ENCODE data around the gene FAM184B. TPM values are rescaled to one million over a fixed set of nuclear protein-coding genes. Genes with fewer than 3 reads are reported as not detected.

FAM184B gene
- total RNA-seq, 1 experiment from 2014 or later = 0.09 TPM

DNA sequence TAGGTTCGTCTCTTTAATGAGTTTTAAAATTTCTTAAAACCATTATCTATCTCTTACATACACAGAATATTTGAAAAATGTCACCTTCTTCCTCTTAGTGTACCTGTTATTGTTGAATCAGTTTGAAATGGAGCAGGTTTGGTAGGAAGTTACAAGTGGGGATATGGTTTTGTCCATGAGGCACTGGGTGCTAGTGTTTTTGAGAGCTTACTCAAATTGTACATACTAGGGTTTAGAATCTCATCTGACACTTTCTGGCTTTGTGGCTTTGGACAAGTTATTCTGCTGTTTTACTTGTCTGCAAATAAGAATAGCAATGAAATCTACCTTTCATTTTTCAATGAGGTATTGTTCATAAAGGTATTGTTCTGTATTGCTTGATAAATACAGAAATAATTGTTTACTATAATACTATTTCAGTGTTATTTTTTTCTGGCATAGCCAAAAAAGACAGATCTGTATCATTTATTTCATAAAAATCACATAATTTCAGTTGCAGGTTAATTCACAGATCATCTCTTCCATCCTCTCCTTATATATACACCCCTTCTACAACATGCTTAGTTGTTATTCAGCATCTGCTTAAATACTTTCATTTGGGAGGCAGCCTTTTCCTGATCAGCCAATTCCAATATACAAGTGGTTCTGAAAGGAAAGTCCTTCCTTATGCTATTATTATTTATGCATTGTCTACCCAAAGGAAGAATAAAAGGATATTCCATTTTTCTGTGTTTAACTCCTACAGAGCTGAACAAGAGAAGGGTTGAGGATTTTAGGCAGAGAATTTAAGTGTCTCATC, 42.6 kb upstream of the FAM184B start:
- Histone ChIP-seq H3K27ac (ENCODE audit: insufficient read length, low read depth, low read length) (no peak overlapping the region), H3K4me1 (ENCODE audit: insufficient read depth, low read length) (no peaks in the 10 kb centered on the region), H4K8ac (replicated peaks; ENCODE audit: insufficient read length, low read depth, low read length) (no peak overlapping the region), H3T11ph (ENCODE audit: low read length) (no peak overlapping the region), H3K23me2 (ENCODE audit: insufficient read length, low read depth, low read length, poor library complexity, severe bottlenecking) (no peaks in the 10 kb centered on the region), H3K56ac (ENCODE audit: insufficient read length, low read depth, low read length) (no peak overlapping the region), H3K4me2 (ENCODE audit: insufficient read depth, insufficient read length, low read length) (no peak overlapping the region), H2AK5ac (ENCODE audit: insufficient read length, low read length) (no peak overlapping the region), H2BK5ac (ENCODE audit: insufficient read length, low read length) (no peak overlapping the region), H3K23ac (ENCODE audit: insufficient read length, low read depth, low read length) (no peak overlapping the region), H3K4ac (ENCODE audit: low read depth, low read length) (no peak overlapping the region), H2BK15ac (ENCODE audit: low read depth, low read length) (no peak overlapping the region), H2AFZ (ENCODE audit: low read length) (no peak overlapping the region), H3K14ac (ENCODE audit: insufficient read depth, low read length) (no peak overlapping the region), H2BK120ac (ENCODE audit: low read depth, low read length, poor library complexity, severe bottlenecking) (no peak overlapping the region), H4K5ac (ENCODE audit: insufficient read length, low read depth, low read length) (no peak overlapping the region), H3K9me3 (ENCODE audit: control insufficient read depth, low read depth, low read length) (no peaks in the 10 kb centered on the region), H2BK20ac (ENCODE audit: low read depth, low read length, poor library complexity, severe bottlenecking) (no peak overlapping the region), H4K91ac (ENCODE audit: insufficient read length, low read depth, low read length) (no peak overlapping the region), H3K27me3 (ENCODE audit: insufficient read depth, low read length) (no peaks in the 10 kb centered on the region), H4K20me1 (ENCODE audit: control insufficient read depth, insufficient read depth, insufficient read length) (no peaks in the 10 kb centered on the region), H3K18ac (ENCODE audit: insufficient read length, low read depth, low read length) (no peak overlapping the region), H3K79me1 (ENCODE audit: insufficient read depth, low read depth, low read length, poor library complexity, severe bottlenecking) (no peaks in the 10 kb centered on the region), H3K9ac (ENCODE audit: extremely low read depth, insufficient read length, low read length) (no peak overlapping the region), H3K79me2 (ENCODE audit: insufficient read depth, low read length) (no peaks in the 10 kb centered on the region), H2BK12ac (ENCODE audit: insufficient read length, low read depth, low read length) (no peak overlapping the region)
- Mint-ChIP-seq H3K9me3 (no peaks in the 10 kb centered on the region), H3K27ac (peak overlapping the region in 1 of 3 experiments; percentile 17; a peak in 1 of 7 replicates), H3K36me3 (ENCODE audit: insufficient read depth in 1 of 3, low read depth in 3 of 3) (peaks cover 34 to 73% (median 69%) of the 10 kb centered on the region in 3 experiments; a peak in 6 of 7 replicates), H3K4me3 (no peak overlapping the region), H3K27me3 (ENCODE audit: low read depth) (no peaks in the 10 kb centered on the region), H3K4me1 (peaks cover 12 to 19% of the 10 kb centered on the region in 2 experiments)
- WGBS (ENCODE audit: extremely low coverage, insufficient read length, low lambda C conversion rate) = no CpG with 5 or more reads among the region's 1 CpG
- DNase-seq = no peak
- no peak for TF ChIP-seq CTCF (conservative IDR thresholded peaks at IDR 0.05)
